C4-2B (cell line): ENCODE data around the gene SAMMSON.

ENCODE experiments used
- CTCF ChIP-seq: fragments of 450-650 bp; conservative IDR thresholded peaks from 2 replicates; pipeline ENCODE4 v1.5.1; 2017; ENCODE audit warnings: mild to moderate bottlenecking
- ZFX ChIP-seq: fragments of 450-650 bp; IDR thresholded peaks from 2 replicates; pipeline ENCODE4 v1.6.1; 2017

GRCh38 chr3:69951616-69952015, 47.9 kb upstream of the SAMMSON start:
- TF ChIP-seq CTCF (no peak), ZFX (no peak)
